ENCODE results near the gene SKIC2.

Gene SKIC2

GRCh38 chr6:31945507-31946369, 13.2 kb upstream of the SKIC2 start, which contains the start of gene CFB:
CFB (plus strand) TSS chr6:31946095; CDS start chr6:31946222, 127 bp downstream.
- DNase-seq (ENCODE audit: low read depth in 2 of 2): no peak

- DNase-seq (ENCODE audit: low read depth in 2 of 2): no peak
Measured at GRCh38 chr6:31946370-31946885, 12.5 kb upstream of the SKIC2 start.

DNA sequence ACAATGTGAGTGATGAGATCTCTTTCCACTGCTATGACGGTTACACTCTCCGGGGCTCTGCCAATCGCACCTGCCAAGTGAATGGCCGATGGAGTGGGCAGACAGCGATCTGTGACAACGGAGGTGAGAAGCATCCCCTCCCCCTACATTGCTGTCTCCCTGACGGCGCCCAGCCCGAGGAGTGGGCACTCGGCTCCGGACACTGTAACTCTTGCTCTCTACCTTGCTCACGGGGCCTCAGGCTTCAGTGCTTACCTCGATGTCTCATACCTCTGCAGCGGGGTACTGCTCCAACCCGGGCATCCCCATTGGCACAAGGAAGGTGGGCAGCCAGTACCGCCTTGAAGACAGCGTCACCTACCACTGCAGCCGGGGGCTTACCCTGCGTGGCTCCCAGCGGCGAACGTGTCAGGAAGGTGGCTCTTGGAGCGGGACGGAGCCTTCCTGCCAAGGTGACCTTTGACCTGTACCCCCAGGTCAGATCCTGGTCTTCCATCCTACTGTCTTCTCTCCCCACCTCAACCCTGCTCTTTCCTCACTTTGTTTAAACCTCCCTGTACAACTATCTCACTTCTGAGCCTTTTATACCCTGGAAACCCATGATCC, 11.8 kb upstream of the SKIC2 start:
- no peak for DNase-seq (ENCODE audit: low read depth in 2 of 2)

DNA sequence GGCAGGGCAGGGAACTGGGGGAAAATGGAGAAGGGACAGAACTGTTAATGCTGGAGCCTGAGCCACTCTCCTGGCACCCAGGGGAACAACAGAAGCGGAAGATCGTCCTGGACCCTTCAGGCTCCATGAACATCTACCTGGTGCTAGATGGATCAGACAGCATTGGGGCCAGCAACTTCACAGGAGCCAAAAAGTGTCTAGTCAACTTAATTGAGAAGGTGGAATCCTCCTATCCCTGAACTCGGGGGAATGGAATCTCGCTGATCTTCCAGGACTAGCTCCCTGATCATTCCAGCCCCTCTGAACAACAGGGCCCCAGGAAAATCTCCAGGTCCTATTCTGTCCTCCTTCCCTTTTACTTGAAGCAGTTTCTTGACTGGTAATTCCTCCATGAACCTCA, 11.1 kb upstream of the SKIC2 start:
- DNase-seq (ENCODE audit: low read depth in 2 of 2): no peak

- no peak for DNase-seq (ENCODE audit: low read depth in 2 of 2)
Measured at GRCh38 chr6:31948306-31948705, 10.7 kb upstream of the SKIC2 start.

- DNase-seq (ENCODE audit: low read depth in 2 of 2): no peak
Measured at GRCh38 chr6:31948753-31949413, 10.1 kb upstream of the SKIC2 start.

GRCh38 chr6:31949926-31950548, 8.9 kb upstream of the SKIC2 start:
- DNase-seq (ENCODE audit: low read depth in 2 of 2): no peak

GRCh38 chr6:31952140-31952805, 6.7 kb upstream of the SKIC2 start:
- DNase-seq (ENCODE audit: low read depth in 2 of 2): peak in 1 of 2 donors; percentile 35

DNA sequence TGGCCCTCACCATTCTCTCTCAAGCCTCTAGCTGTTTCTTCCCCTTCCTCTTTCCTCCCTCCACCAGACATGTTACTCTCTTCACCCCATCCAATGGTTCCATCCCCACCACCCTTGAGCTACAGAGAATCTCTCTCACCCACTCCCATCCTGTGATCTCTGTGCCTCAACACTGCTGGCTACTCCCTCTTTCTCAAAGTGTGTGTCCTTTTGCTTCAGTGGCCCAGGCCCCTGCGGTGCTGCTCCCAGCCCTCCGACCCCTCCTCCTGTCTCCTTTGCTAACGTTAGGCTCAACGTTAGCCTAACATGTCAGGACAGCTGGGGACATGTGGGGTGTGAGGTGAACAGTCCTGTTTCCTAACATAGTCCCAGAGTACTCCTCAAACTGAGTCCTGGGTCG, 6.1 kb upstream of the SKIC2 start:
- DNase-seq (ENCODE audit: low read depth in 2 of 2): no peak

DNA sequence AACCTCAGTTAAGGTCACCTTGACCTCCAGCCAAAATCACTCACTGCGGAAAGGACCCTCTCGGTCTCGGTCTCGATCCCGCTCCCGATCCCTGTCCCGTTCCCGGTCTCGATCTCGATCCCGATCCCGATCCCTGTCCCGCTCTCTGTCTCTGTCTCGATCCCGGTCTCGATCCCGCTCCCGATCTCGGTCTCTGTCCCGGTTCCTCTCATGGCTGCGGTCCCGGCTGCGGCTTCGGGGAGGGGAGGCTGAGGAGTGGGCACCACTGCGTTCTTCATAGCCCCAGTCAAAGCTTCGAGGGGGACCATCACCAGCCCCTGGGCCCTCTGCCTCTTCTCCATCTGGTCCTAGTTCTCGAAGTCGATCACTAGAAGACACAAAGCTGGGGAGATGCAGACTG, 4.5 kb upstream of the SKIC2 start:
- no peak for DNase-seq (ENCODE audit: low read depth in 2 of 2)

- DNase-seq (ENCODE audit: low read depth in 2 of 2): no peak
Measured at GRCh38 chr6:31956796-31957195, 2.2 kb upstream of the SKIC2 start.

- DNase-seq (ENCODE audit: low read depth in 2 of 2): no peak
Measured at GRCh38 chr6:31958412-31958740, 599 bp upstream of the SKIC2 start.

GRCh38 chr6:31961616-31962015, 2.6 kb downstream of the SKIC2 start:
- no peak for DNase-seq (ENCODE audit: low read depth in 2 of 2)

- DNase-seq (ENCODE audit: low read depth in 2 of 2): no peak
Measured at GRCh38 chr6:31963921-31964320, 4.9 kb downstream of the SKIC2 start.

DNA sequence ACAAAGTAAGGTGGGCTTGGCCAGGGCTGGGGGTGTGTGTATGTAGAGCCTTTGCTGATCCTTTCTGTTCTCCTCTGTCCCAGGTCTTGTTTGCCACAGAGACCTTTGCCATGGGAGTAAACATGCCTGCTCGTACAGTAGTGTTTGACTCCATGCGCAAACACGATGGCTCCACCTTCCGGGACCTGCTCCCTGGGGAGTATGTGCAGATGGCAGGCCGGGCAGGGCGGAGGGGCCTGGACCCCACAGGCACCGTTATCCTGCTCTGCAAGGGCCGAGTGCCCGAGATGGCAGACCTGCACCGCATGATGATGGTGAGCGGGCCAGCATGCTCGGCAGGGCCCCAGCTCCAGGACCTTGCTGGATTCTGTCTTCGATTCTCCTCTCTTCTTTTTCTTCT, 6.7 kb downstream of the SKIC2 start:
- DNase-seq (ENCODE audit: low read depth in 2 of 2): no peak

DNA sequence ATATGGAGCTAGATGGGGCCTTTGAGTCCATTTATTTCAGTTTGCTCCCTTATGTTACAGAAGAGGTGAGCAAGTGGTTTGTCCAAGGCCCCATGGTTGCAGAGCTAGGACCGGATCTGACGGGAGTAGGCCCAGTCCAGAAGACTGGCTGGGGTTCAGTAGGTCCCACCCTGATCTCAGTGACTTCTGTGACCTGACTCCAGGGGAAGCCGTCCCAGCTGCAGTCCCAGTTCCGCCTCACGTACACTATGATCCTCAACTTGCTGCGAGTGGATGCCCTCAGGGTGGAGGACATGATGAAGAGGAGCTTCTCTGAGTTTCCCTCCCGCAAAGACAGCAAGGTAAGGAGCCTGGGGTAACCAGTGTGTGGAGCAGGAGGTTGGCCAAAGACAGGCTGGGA, 7.5 kb downstream of the SKIC2 start:
- no peak for DNase-seq (ENCODE audit: low read depth in 2 of 2)

DNA sequence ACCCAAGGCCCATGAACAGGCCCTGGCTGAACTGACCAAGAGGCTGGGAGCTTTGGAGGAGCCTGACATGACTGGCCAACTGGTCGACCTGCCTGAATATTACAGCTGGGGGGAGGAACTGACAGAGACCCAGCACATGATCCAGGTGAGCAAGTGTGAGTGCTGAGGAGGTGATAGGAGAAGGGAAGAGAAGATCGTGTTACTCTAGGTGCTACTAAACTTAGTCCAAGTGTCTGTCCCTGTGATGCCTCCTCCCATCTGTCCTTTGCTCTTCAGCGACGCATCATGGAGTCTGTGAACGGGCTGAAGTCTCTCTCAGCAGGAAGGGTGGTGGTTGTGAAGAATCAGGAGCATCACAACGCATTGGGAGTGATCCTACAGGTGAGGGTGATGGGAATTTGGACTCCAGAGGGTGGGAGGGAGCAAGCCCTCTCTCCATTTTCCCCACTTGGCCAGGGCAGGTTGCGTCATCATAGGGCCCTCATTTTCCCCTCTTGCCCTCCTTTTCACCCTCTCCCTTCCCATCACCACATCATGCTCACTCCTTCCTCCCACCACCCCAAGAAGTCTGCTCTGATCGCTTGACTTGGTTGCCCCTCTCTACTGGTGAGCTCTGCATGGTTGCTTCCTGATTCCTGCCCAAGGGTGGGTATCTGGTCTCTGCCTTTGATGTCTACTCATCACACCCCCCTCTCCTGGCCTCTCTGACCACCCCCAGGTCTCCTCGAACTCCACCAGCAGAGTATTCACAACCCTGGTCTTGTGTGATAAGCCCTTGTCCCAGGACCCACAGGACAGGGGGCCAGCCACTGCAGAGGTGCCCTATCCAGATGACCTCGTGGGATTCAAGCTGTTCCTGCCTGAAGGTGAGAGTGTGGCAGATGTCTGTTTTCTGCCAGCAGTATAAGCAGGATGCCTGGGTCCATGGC, 8.3 kb downstream of the SKIC2 start:
- DNase-seq (ENCODE audit: low read depth in 2 of 2): no peak

DNA sequence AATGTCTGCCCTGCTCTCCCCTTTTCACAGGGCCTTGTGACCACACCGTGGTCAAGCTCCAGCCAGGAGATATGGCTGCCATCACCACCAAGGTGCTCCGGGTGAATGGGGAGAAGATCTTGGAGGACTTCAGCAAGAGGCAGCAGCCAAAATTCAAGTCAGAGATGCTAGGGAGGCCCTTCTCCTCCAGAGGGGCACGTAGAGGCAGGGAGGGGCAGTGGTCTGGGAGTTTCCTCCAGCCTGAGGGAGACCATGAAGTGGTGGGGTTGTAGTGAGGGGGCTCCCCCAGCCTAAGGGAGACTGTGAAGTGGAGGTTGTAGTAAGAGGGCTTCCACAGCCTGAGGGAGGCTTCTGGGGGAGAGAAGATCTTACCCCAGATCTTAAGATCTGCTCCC, 8.9 kb downstream of the SKIC2 start:
- no peak for DNase-seq (ENCODE audit: low read depth in 2 of 2)

- no peak for DNase-seq (ENCODE audit: low read depth in 2 of 2)
Measured at GRCh38 chr6:31968326-31968725, 9.4 kb downstream of the SKIC2 start.
